Hepatocyte (in vitro differentiated cells): Measurements from ENCODE around the gene PDIA3.
"Not testable (repeated sequence)": the region's sequence is repeated elsewhere in the genome, so short reads cannot be mapped to it uniquely, and the experiment has no call there.

ENCODE experiments used
- EZH2phosphoT487 ChIP-seq: fragments of 200-600 bp; sonication (generic); IDR thresholded peaks from one replicate; pipeline ENCODE4 v1.6.1; 2018; ENCODE audit warnings: antibody characterized with exemption, mild to moderate bottlenecking, low read depth, moderate library complexity; ENCODE audit not compliant: unreplicated experiment, severe bottlenecking
- TF ChIP-seq, protein P1 (sequence below): fragments of 200-600 bp; sonication (generic); IDR thresholded peaks from 2 replicates; pipeline ENCODE4 v1.5.1; 2016; ENCODE audit warnings: antibody characterized with exemption, mild to moderate bottlenecking; ENCODE audit not compliant: poor library complexity

DNA sequence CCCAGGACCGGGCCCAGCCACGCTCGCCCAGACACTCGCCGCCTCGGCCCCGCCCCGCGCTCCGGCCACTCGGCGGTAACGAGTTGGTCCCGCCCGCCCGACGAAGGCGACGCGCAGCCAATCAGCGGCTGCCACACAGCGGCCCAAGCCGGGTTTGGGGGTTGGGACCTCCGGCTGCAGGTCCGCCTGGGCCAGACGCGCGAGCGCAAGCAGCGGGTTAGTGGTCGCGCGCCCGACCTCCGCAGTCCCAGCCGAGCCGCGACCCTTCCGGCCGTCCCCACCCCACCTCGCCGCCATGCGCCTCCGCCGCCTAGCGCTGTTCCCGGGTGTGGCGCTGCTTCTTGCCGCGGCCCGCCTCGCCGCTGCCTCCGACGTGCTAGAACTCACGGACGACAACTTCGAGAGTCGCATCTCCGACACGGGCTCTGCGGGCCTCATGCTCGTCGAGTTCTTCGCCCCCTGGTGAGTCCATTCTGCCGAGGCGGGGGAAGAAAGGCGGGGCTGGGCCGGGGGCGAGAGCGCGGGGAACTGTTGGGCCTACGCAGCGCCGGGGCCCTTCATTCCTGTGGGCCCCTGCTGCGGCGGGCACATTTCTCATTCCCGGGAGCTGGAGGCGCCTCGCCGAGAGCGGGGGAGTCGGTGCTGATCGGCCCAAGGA is at the start of gene PDIA3:
- TF ChIP-seq, protein P1, sequence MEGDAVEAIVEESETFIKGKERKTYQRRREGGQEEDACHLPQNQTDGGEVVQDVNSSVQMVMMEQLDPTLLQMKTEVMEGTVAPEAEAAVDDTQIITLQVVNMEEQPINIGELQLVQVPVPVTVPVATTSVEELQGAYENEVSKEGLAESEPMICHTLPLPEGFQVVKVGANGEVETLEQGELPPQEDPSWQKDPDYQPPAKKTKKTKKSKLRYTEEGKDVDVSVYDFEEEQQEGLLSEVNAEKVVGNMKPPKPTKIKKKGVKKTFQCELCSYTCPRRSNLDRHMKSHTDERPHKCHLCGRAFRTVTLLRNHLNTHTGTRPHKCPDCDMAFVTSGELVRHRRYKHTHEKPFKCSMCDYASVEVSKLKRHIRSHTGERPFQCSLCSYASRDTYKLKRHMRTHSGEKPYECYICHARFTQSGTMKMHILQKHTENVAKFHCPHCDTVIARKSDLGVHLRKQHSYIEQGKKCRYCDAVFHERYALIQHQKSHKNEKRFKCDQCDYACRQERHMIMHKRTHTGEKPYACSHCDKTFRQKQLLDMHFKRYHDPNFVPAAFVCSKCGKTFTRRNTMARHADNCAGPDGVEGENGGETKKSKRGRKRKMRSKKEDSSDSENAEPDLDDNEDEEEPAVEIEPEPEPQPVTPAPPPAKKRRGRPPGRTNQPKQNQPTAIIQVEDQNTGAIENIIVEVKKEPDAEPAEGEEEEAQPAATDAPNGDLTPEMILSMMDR = peak; percentile 24
- not testable (repeated sequence) for TF ChIP-seq EZH2phosphoT487
